Measurements from ENCODE around the gene ZNF786.
"Not testable (repeated sequence)": the region's sequence is repeated elsewhere in the genome, so short reads cannot be mapped to it uniquely, and the experiment has no call there.

Gene ZNF786
- total RNA-seq = 3.7 to 13.1 reads per million in 2 donors

GRCh38 chr7:149090397-149091195 is at the start of gene ZNF786:
Gene ZNF786, minus strand, starts transcription at chr7:149090718. Its CDS starts 78 bp downstream, at chr7:149090640.
- peak; percentile 84 to 95 (median 89) for DNase-seq

GRCh38 chr7:149136118-149136517 is 45.6 kb upstream of the ZNF786 start:
- no peak for DNase-seq

GRCh38 chr7:149133028-149133710 is 42.7 kb upstream of the ZNF786 start:
- no peak for DNase-seq

- no peak for DNase-seq
These were observed 40.2 kb upstream of the ZNF786 start for GRCh38 chr7:149130572-149131198.

GRCh38 chr7:149126662-149127266 is 36.2 kb upstream of the ZNF786 start:
- DNase-seq = peak; percentile 26 to 81 (median 43)

GRCh38 chr7:149125863-149126661 is 35.5 kb upstream of the ZNF786 start, which contains the start of gene ZNF425:
Gene ZNF425, minus strand, starts transcription at chr7:149126324. Its CDS starts 111 bp downstream, at chr7:149126213.
- DNase-seq = peak; percentile 87 to 93 (median 92)

GRCh38 chr7:149125189-149125862 is 34.8 kb upstream of the ZNF786 start:
- no peak for DNase-seq

- no peak for DNase-seq
These were observed 19.5 kb upstream of the ZNF786 start for GRCh38 chr7:149109969-149110368.

GRCh38 chr7:149104749-149105148 is 14.2 kb upstream of the ZNF786 start:
- DNase-seq = no peak

- no peak for DNase-seq
These were observed 13.7 kb upstream of the ZNF786 start for GRCh38 chr7:149104214-149104613.

- no peak for DNase-seq
These were observed 12.9 kb upstream of the ZNF786 start for GRCh38 chr7:149103424-149103823.

GRCh38 chr7:149102666-149103065 is 12.1 kb upstream of the ZNF786 start:
- DNase-seq = no peak

- DNase-seq = no peak
These were observed 10.3 kb upstream of the ZNF786 start for GRCh38 chr7:149100821-149101220.

- DNase-seq = no peak
These were observed 8.5 kb upstream of the ZNF786 start for GRCh38 chr7:149099058-149099457.

- DNase-seq = no peak
These were observed 6.6 kb upstream of the ZNF786 start for GRCh38 chr7:149097088-149097487.

- no peak for DNase-seq
These were observed 2.7 kb upstream of the ZNF786 start for GRCh38 chr7:149093228-149093627.

GRCh38 chr7:149092244-149092643 is 1.7 kb upstream of the ZNF786 start:
- not testable (repeated sequence) for DNase-seq

- peak in 1 of 5 experiments; percentile 17 for DNase-seq
These were observed 3.1 kb downstream of the ZNF786 start for GRCh38 chr7:149087376-149087775.

- no peak for DNase-seq
These were observed 4.7 kb downstream of the ZNF786 start for GRCh38 chr7:149085866-149086265.

- no peak for DNase-seq
These were observed 6.1 kb downstream of the ZNF786 start for GRCh38 chr7:149084407-149084806.

- DNase-seq = no peak
These were observed 8.6 kb downstream of the ZNF786 start for GRCh38 chr7:149081914-149082313.

All from T-helper 2 cell (primary cell).